ENCODE measurements around the gene ZNF836. TPM values are rescaled to one million over a fixed set of nuclear protein-coding genes. Genes with fewer than 3 reads are reported as not detected.
"Not testable (repeated sequence)": the region's sequence is repeated elsewhere in the genome, so short reads cannot be mapped to it uniquely, and the experiment has no call there.

Gene ZNF836
- 7.0 and 32.6 TPM in 2 replicates for total RNA-seq (2014; rRNA removed; shearing (Covaris generic))

DNA sequence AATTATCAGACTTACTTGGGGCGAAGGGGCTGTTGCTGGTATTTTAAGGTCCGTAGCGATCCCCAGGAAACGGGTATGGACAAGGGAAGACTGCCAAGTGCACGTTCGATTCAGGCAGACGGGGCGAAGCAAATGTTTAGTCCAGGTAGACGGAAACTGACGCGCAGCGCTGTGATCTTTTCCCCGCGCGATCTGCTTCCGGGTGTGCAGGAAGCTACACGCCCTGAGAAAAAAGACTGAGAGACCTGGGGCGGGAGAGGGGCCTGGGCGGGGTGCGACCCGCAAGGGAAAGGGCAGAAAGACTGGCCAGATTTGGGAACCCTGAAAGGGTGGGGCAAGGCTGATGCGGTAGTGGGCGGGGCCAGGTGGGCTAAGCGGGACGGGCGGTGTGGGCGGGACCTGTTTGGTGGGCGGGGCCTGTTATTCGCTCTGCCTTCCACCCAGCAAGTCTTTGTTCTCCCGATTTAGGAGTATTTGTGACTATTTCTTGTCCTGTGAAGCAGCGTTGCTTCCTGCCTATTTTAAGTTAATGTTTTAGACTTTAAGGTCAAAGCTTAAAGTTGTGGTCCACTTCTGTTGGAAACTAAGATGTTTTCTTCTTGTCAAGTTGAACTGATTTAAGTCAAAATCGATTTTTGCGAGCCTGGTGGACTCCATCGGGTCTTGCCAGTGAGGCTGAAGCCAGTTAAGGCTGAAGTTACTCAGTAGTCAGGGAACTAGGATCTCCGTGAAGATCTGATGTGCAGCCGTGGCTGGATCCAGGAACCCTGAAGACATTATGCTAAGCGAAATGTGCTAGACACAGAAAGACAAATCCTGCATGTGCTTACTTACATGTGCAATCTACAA, at the start of gene ZNF836:
TSS of gene ZNF836 (minus strand) at position 301 of the 849 bp plus-strand sequence. CDS start 3,549 bp downstream, outside the sequence.
- peak; percentile 70 for DNase-seq (ENCODE audit: low spot score)

DNA sequence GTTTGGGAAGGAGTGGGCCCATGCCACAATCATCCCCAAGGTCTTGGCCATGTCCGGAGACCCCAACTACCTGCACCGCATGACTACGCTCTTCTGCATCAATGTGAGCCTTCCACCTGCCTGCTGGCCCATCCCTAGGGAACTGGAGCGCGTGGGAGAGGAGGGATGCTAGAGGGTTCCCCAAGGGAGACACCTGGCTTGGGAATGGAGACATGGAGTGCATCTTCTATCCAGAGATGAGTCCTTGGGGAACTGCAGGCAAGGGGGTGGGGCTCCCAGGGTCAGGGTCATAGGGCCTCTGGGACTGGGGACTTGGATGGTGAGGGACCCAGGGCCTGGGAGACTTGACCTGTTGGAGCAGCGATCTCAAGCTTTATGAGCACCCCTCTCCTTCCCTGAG, 49.6 kb upstream of the ZNF836 start:
- DNase-seq (ENCODE audit: low spot score), result no peak

DNA sequence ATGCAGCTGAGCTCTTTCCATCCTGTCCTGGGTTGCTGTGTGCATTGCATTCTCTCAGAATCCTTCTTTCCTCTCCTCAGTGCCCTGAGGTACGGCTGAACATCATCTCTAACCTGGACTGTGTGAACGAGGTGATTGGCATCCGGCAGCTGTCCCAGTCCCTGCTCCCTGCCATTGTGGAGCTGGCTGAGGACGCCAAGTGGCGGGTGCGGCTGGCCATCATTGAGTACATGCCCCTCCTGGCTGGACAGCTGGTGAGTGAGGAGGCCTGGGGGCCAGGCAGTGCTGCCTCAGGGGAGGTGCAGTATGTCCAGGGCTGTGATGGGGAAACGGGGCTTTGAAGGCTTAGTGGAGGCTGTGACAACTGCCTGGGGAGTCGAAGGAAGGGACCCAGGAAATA, 48.2 kb upstream of the ZNF836 start:
- DNase-seq (ENCODE audit: low spot score), result no peak

DNA sequence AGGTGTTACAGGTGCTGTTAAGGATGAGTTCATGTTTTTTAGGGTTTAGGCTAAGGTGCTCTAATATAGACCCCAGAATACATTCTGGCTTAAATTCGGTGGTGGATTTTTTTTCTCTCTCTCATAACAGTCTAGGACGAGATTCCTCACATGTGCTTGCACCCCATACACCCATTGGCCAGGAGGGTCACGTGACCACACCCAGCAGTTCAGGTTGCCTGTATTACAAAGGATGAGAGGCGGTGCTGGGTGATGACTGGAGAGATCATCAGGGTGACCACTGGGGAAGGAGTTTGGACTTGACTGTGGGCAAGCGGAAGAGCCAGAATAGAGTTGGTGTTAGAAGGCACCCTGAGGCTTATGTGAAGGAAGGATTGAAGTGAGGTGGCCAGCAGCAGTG, 46.2 kb upstream of the ZNF836 start:
- DNase-seq (ENCODE audit: low spot score), result no peak

DNA sequence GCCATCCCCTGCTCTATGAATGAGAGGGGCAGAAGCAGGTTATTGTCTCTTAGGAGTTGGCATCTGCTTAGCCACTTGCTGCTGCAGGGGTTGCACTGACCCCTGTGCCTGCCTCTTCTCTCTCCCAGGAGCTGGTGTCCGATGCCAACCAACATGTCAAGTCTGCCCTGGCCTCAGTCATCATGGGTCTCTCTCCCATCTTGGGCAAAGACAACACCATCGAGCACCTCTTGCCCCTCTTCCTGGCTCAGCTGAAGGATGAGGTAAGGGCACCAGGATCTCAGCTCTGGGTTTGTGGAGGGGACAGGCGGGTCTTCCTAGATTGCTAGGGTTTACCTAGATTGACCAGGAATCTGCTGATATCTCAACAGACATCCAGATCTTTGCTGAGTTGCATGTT, 45.0 kb upstream of the ZNF836 start:
- DNase-seq (ENCODE audit: low spot score), result no peak

DNA sequence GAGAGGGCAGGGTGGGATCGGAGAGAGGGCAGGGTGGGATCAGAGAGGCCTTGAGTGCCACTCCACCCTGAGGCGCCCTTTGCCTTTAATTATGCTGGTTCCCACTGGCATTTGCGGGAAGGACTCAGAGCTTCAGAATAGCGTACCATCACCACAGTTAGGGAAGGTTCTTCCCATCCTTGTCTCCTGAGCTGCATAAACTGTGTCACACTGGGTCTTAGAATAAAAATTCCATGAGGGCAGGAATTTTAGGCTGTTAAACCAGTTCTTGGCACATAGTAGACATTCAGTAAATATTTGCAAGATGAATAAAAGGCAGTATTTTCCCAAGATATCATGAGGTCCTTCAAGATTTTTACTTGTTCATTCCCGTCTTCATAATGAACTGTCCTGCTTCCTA, 42.8 kb upstream of the ZNF836 start:
- DNase-seq (ENCODE audit: low spot score), result no peak

DNA sequence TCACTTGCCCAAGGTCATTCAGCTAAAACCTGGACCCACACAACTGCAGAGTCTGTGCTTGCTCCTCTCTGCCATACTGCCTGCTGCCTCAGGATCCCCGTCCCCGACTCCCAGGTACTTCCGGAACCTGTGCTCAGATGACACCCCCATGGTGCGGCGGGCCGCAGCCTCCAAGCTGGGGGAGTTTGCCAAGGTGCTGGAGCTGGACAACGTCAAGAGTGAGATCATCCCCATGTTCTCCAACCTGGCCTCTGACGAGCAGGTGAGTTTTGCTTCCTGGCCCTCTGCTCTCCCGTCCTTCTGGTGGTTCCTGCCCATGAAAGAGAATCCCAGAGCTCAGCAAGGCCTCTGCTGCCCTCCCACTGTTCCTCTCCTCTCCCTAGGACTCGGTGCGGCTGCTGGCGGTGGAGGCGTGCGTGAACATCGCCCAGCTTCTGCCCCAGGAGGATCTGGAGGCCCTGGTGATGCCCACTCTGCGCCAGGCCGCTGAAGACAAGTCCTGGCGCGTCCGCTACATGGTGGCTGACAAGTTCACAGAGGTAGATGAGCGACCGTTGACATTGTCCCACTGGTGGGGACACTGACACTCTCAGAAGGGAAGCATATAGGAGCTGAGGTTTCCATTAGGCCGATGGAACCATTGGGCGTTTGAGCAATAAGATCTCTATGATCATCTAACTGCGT, 41.3 kb upstream of the ZNF836 start:
- no peak for DNase-seq (ENCODE audit: low spot score)

DNA sequence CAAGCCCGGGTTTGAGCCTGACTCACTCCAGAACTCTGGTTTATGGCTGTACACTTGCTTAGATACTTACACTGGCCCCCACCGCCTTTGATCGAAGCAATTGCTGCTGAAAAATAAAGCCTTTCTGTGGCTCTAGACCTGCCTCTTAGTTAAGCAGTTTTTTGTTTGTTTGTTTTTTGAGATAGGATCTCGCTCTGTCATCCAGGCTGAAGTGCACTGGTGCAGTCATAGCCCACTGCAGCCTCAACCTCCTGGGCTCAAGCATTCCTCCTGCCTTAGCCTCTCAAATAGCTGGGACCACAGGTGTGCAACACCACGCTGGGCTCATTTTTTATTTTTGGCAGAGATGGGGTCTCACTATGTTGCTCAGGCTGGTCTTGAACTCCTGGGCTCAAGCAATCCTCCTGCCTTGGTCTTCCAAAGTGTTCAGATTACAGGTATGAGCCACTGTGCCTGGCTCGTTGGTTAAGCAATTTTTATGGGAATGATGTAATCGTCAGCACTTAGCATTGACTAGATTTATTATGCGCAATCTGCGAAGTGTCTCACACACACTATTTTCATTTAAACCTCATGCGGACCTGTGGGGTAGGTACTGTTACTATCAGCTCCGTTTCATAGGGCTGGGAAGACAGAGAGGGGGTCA, 40.6 kb upstream of the ZNF836 start:
- DNase-seq (ENCODE audit: low spot score), result no peak

DNA sequence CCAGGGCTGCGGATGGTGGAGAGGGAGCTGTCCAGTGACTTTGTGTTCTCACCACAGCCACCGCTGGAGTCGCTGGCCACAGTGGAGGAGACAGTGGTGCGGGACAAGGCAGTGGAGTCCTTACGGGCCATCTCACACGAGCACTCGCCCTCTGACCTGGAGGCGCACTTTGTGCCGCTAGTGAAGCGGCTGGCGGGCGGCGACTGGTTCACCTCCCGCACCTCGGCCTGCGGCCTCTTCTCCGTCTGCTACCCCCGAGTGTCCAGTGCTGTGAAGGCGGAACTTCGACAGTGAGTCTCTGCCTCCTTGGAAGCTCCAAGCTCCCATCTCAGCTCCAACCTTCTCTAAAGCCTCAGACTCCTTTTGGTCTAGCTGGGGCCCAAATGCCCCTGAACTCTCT, 39.8 kb upstream of the ZNF836 start:
- no peak for DNase-seq (ENCODE audit: low spot score)

DNA sequence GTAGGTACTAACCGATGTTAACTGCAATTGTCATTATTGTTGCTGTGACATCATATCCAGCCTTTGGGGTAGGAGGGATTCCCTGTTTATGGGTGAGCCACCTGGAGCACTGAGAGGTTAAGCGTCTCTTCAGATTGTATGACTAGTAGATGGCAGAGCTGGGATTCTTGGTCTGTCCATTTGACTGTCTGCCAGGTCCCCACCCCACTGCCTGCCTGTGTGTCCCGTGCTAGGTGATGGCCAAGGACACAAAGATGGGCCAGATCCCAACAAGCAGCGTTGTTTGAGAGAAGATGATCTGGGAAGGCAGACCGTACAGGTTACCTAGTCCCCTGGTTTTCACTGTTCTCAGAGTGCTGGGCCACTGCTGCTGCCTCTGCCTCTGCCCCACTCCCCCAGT, 35.1 kb upstream of the ZNF836 start:
- DNase-seq (ENCODE audit: low spot score), result no peak

DNA sequence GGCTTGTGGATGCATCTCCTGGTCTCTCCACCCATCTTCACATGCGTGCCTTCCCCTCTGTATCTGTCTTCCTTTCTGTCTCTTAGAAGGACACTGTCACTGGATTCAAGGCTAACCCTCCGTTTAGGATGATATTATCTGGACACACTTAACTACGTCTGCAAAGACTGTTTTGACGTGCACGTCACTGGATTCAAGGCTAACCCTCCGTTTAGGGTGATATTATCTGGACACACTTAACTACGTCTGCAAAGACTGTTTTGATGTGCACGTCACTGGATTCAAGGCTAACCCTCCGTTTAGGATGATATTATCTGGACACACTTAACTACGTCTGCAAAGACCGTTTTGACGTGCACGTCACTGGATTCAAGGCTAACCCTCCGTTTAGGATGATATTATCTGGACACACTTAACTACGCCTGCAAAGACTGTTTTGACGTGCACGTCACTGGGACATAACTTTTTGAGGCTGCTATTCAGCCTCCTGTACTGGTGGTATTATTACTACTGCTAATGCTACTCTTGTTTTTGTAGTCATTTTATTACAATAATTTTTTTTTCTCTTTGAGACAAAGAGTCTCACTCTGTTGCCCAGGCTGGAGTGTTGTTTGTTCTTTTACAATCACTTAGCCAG, 29.5 kb upstream of the ZNF836 start:
- DNase-seq (ENCODE audit: low spot score), result not testable (repeated sequence)

DNA sequence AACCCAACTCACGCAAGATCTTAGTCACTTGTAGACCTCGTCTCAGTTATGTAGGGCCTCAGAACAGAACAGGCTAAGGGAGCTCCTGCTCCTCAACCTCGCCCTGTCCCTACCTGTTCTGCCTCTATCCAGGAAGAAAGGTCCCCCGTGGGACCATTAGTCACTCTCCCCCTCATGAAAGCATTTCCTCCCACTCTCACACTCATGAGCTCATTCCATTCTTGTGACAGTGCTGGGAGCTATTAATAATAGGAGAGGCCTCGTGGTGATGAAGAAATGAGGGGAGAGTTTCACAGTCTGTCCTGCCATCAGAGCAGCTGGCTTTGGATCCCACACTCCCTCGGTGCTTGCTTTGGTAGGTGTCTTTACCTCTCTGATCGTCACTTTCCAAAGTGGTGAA, 28.6 kb upstream of the ZNF836 start:
- DNase-seq (ENCODE audit: low spot score), result peak; percentile 33

DNA sequence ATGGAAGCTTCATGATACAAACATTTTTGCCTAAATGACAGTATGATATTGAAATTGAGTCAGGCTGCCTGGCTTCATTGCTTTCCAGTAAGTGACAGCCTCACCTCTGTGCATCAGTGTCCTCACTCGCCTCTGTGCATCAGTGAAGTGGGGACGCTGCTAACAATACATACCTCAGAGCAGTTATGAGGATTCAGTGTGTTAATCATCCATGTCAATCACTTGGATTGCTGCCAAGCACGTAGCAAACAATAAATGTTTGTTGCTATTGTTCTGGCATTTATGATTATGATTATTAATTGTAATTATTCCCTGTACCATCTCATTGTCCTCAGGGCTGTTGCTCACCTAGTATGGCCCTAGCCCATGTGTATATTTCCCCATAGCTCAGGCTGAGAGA, 27.3 kb upstream of the ZNF836 start:
- DNase-seq (ENCODE audit: low spot score), result no peak

DNA sequence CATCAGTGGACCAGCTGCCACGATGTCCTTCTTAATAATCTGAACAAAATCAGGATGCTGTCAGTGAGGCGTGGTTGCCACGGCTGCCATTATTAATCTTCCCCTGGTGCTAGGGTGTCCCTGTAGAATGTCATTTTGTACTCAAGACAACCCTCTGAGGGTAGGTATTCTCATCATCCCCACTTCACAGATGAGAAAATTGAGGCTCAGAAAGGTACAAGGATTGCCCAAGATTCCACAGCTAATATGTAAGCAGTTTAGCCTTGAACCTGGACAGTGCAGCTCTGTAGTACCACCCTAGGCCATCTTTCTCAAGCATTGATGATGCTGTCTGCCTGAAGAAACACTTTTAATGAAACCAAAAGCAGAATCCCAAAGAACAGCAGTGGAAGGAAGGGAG, 26.5 kb upstream of the ZNF836 start:
- no peak for DNase-seq (ENCODE audit: low spot score)

DNA sequence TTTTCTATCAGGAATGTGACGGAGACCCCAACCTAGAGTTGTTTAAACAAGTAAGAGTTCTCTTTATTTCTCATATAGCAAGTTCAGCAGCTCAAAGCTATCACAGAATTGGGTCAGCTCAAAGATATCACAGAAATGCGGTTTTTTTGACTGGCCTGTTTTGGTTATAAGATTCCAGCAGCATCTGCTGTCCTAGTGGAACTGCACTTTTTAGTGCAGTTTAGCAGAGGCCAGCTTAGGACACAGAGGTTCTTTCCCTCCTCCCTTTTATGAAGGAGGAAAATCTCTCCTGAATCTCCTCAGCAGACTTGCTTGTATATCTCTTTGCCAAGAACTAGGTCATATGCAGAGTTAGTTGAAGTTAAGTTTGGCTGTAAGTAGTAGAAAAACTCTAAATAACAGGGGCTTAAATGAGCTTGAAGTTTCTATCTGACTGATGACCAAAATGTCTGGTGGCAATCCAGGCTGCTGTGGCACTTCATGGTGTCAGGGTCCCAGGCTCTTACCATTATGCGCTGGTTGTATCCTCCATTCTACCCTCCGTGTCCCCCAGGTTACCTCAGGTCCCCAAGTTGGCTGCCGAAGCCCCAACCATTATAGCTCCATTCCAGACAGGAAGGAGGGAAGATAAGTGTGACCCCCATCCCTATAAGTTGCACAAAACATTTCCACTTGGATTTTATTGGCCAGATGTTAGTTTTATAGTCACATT, 25.0 kb upstream of the ZNF836 start:
- DNase-seq (ENCODE audit: low spot score), result no peak

DNA sequence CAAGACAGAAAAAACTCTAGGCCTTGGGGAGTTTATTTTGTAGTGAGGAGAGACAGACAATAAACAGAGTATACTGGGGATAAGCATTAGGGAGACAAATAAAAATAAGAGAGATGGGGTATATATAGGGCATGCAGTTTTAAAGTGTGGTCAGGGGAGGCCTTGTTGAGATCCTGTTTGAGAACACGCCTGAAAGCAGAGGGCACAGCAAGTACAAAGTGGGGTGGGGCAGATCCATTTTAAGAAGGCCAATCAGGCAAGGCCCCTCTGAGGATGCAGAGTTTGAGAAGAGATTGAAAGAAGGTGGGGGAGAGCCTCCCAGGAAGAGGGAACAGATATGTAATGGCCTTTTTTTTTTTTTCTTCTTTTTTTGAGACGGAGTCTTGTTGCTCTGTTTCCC, 20.5 kb upstream of the ZNF836 start:
- no peak for DNase-seq (ENCODE audit: low spot score)

DNA sequence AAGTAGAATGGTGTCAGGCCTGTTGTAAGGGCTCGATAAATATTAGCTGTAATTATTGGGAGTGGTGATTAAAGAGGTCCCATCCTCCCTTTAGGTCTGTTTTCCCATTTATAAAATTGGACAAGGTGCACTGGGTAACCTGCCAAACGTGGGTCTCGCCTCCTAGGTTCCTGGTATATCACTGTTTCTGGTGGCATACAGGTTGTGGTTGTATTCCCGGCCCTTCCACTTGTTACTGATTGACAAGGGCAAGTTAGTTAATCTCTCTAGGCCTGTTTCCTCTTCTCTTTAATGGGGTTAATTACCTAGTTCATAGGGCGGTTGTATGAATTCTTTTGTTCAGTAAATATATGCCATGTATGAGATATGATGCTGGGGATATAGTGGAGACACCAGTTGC, 20.0 kb upstream of the ZNF836 start:
- no peak for DNase-seq (ENCODE audit: low spot score)

DNA sequence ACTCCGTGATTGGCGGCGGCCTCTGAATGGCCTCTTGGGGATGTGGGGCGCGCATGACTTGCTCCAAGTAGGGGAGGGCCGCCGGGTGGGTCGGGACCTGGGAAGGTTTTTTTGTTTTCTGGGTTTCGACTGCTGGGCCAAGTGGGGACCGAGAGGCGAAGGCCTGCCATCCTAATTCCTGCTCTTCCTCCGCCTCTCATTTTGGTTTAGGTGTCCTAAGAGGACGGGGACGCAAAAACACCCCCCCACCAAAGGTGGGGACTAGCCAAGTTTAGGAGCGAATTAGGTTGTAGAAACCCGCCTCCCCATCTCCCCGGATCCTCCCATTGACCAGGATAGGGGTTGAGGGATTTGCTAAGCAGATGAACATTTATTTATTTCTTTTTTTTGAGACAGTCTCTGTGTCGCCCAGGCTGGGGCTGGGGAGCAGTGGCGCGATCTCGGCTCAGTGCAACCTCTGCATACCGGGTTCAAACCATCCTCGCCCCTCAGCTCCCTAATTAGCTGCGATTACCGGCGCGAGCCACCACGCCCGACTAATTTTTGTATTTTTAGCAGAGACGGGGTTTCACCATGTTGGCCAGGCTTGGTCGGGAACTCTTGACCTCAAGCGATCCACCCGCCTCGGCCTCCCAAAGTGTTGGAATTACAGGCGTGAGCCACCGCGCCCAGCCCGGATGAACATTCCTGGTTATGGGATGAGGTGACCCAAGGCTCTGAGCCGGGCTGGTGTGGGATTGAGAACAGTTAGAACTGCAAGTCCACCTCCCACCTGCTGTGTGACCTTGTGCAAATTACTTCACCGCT, 19.3 kb upstream of the ZNF836 start:
- DNase-seq (ENCODE audit: low spot score), result peak; percentile 34

DNA sequence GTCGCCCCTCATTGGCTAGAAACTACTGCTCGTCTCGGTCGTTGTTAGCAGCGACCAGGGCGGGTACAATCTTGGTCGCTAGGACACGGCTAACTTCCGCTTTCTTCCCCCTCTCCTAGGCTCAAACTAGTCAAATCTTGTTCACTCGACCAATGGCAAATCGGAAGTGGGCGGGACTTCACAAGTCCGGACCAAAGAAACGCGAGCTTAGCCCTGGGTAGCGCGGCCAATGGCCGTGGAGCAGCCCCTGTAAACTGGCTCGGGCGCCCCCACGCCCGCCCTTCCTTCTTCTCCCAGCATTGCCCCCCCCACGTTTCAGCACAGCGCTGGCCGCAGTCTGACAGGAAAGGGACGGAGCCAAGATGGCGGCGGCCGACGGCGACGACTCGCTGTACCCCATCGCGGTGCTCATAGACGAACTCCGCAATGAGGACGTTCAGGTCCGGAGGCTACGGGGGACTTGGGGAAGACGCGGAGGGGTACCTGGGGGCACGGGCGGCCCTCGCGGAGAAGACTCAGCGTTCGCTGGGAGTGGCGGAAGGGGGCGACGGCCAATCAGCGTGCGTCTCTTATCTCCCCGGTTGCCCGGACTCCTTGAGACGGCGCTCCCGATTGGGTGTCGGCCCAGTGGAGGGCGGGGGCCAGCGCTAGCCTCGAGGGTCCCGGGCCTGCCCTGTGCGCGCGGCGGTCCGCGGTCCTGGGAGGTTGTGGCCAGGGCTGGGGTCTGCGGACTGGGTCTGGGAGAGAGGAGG, 18.5 kb upstream of the ZNF836 start, which contains the start of gene PPP2R1A:
TSS of gene PPP2R1A (plus strand) at position 318 of the 752 bp plus-strand sequence. CDS start at position 363, 45 bp downstream.
- DNase-seq (ENCODE audit: low spot score), result peak; percentile 100
